A549 (cell line): ENCODE data around the gene GPD1L. TPM values are rescaled to one million over a fixed set of nuclear protein-coding genes. Genes with fewer than 3 reads are reported as not detected.

ENCODE experiments used
- ATAC-seq, 2 experiments: fragments of 200-7000 bp in 1 of 2; fragments of >200 bp in 1 of 2; cut with Nextera tagmentation in 1 of 2; cut with Tn5 transposase in 1 of 2; 3 replicates each; pipeline versions ENCODE4 v1.8.0 to v1.9.1; 2018 to 2020; ENCODE audit warnings: mild to moderate bottlenecking in 1 of 2, moderate library complexity in 1 of 2
- CTCF ChIA-PET: fragments of 300-600 bp; sonication (Branson Sonifier 250); formaldehyde crosslinking; extraction: SDS; loops from one replicate; lab custom pipeline; 2021; ENCODE audit warnings: antibody characterized with exemption, inconsistent platforms; lab: Yijun Ruan, JAX
- POLR2A ChIA-PET: fragments of 350-600 bp; formaldehyde crosslinking; extraction: SDS; loops from one replicate; lab custom pipeline; 2021; ENCODE audit warnings: antibody characterized with exemption, inconsistent platforms; lab: Yijun Ruan, JAX
- DNase-seq, 2 experiments: peaks; one replicate each; pipeline versions ENCODE4 v3.0.0 to v3.0.0-alpha.2; 2011 to 2016; ENCODE audit warnings: low read depth in 1 of 2, low spot score in 1 of 2
- FAIRE-seq: peaks from 2 replicates; lab custom pipeline; 2011; peaks lifted over from hg19 to GRCh38; lab: Jason Lieb, UNC
- H3K27ac ChIP-seq, 2 experiments: fragments of >200 bp; sonication (Bioruptor Twin); formaldehyde crosslinking; 3 replicates each; pipeline ENCODE4 v1.5.1; 2016 to 2017
- H3K4me1 ChIP-seq: fragments of >200 bp; sonication (Bioruptor Twin); formaldehyde crosslinking; 3 replicates; pipeline ENCODE4 v1.6.1; 2016
- H3K4me2 ChIP-seq: fragments of >200 bp; sonication (Bioruptor Twin); formaldehyde crosslinking; 3 replicates; pipeline ENCODE4 v1.6.1; 2016
- H3K4me3 ChIP-seq: fragments of >200 bp; sonication (Bioruptor Twin); formaldehyde crosslinking; 3 replicates; pipeline ENCODE4 v1.5.1; 2016
- H3K9me3 ChIP-seq: fragments of >200 bp; sonication (Bioruptor Twin); formaldehyde crosslinking; 3 replicates; pipeline ENCODE4 v1.6.1; 2016
- CBX8 ChIP-seq: fragments of 200-600 bp; sonication (generic); IDR thresholded peaks from 2 replicates; pipeline ENCODE4 v1.6.1; 2016
- EP300 ChIP-seq, 2 experiments: fragments of >200 bp; sonication (Bioruptor Twin); formaldehyde crosslinking; IDR thresholded peaks; 2 replicates in 1 of 2; 3 replicates in 1 of 2; pipeline ENCODE4 v1.6.1; 2016 to 2017
- FOSB ChIP-seq: fragments of 250-450 bp; sonication (Bioruptor Pico); IDR thresholded peaks from 2 replicates; pipeline ENCODE4 v1.5.0; 2020; ENCODE audit warnings: mild to moderate bottlenecking, moderate library complexity
- FOXS1 ChIP-seq: fragments of 250-450 bp; sonication (Bioruptor Pico); IDR thresholded peaks from 2 replicates; pipeline ENCODE4 v1.5.0; 2020; ENCODE audit warnings: mild to moderate bottlenecking, moderate library complexity
- HEYL ChIP-seq: fragments of 250-450 bp; sonication (Bioruptor Pico); IDR thresholded peaks from 2 replicates; pipeline ENCODE4 v1.8.0; 2021; ENCODE audit warnings: mild to moderate bottlenecking, moderate library complexity
- HOXA7 ChIP-seq: fragments of 250-450 bp; sonication (Bioruptor Pico); IDR thresholded peaks from 2 replicates; pipeline ENCODE4 v1.5.0; 2020; ENCODE audit warnings: mild to moderate bottlenecking, moderate library complexity
- JUN ChIP-seq, 2 experiments: fragments of >200 bp; sonication (Bioruptor Twin); formaldehyde crosslinking; IDR thresholded peaks; 2 replicates in 1 of 2; 3 replicates in 1 of 2; pipeline ENCODE4 v1.6.1; 2016 to 2017
- JUNB ChIP-seq: fragments of >200 bp; sonication (Bioruptor Twin); formaldehyde crosslinking; IDR thresholded peaks from 2 replicates; pipeline ENCODE4 v1.6.1; 2016
- KDM1A ChIP-seq: fragments of 200-600 bp; sonication (generic); IDR thresholded peaks from 2 replicates; pipeline ENCODE4 v1.6.1; 2016; ENCODE audit warnings: low read depth, mild to moderate bottlenecking
- POLR2AphosphoS2 ChIP-seq: conservative IDR thresholded peaks from 2 replicates; pipeline ENCODE4 v1.6.1; 2012; ENCODE audit warnings: low read length, improper control_type of control experiment, inconsistent platforms
- RAD21 ChIP-seq, 2 experiments: fragments of >200 bp in 1 of 2; sonication (Bioruptor Twin) in 1 of 2; formaldehyde crosslinking in 1 of 2; IDR thresholded peaks in 1 of 2; conservative IDR thresholded peaks in 1 of 2; 2 replicates in 1 of 2; 3 replicates in 1 of 2; pipeline ENCODE4 v1.6.1; 2012 to 2018; ENCODE audit warnings: inconsistent platforms in 1 of 2
- SMC3 ChIP-seq: fragments of >200 bp; sonication (Bioruptor Twin); formaldehyde crosslinking; IDR thresholded peaks from 3 replicates; pipeline ENCODE4 v1.6.1; 2018; ENCODE audit warnings: inconsistent platforms
- SREBF2 ChIP-seq: fragments of 450-650 bp; IDR thresholded peaks from 2 replicates; pipeline ENCODE4 v1.6.1; 2014; ENCODE audit warnings: mild to moderate bottlenecking, moderate library complexity
- TP53 ChIP-seq: fragments of 250-450 bp; sonication (Bioruptor Pico); IDR thresholded peaks from 2 replicates; pipeline ENCODE4 v1.5.0; 2021; ENCODE audit warnings: mild to moderate bottlenecking, moderate library complexity
- WGBS: methylation state at CpG from one replicate; pipeline ENCODE4 v1.1.6; 2017; ENCODE audit errors: missing lambda C conversion rate; 5-methylcytosine and 5-hydroxymethylcytosine counted together
- polyA plus RNA-seq, 4 experiments: library from polyadenylated mRNA; depleted of rRNA in 3 of 4; stranded (reverse); fragments of >200 nt; fragmentation: RNase III in 1 of 4; extraction: RNeasy Plus Mini Kit Qiagen cat#74134 plus additional on column Dnase treatment in 1 of 4; gene quantifications; 2 replicates in 3 of 4; 3 replicates in 1 of 4; pipeline ENCODE4 v1.2.3, GENCODE V29; 2011 to 2017
- TF ChIP-seq, protein P1 (sequence below): fragments of >200 bp; sonication (Bioruptor Twin); formaldehyde crosslinking; IDR thresholded peaks from 3 replicates; pipeline ENCODE4 v1.5.1; 2016

GPD1L gene
- polyA plus RNA-seq, 2 of the 4 experiments (the other 2 are of a cell fraction) = 13.6 to 31.0 TPM

GRCh38 chr3:32172420-32172819, 66.0 kb downstream of the GPD1L start:
- H3K4me3 ChIP-seq = no peak overlapping the region
- TF ChIP-seq KDM1A (no peak), POLR2AphosphoS2 (no peak), JUNB (no peak), JUN (IDR thresholded peaks at IDR 0.05) (no peak), HOXA7 (no peak)
- no peak for ATAC-seq
- POLR2A ChIA-PET = no interaction called here
- no peak for DNase-seq
- CTCF ChIA-PET = interaction anchor here (0.6 to 1.0 kb wide), 2 partner anchors 28 to 671 kb away, joined by 3 read pairs; no protein-coding TSS in a partner anchor
- no peak for FAIRE-seq
- H3K4me1 ChIP-seq = peaks cover under 1% of the 10 kb centered on the region; the same call in 1 of the 3 replicates
- no peak overlapping the region for H3K4me2 ChIP-seq
- WGBS = 96% methylated on average over 1 of the region's 1 CpG
- H3K27ac ChIP-seq = no peak overlapping the region
- peaks cover 6% of the 10 kb centered on the region for H3K9me3 ChIP-seq

GRCh38 chr3:32175607-32176197, 69.3 kb downstream of the GPD1L start:
- no peak overlapping the region for H3K4me3 ChIP-seq
- 5% methylated on average over 7 of the region's 7 CpGs for WGBS
- DNase-seq (peak; percentile 56 to 75), FAIRE-seq (no peak), ATAC-seq (peak in 1 of 2 experiments; percentile 29; a peak in 1 of 6 replicates)
- POLR2A ChIA-PET = no interaction called here
- H3K9me3 ChIP-seq = peaks cover 4% of the 10 kb centered on the region
- no peak overlapping the region for H3K4me2 ChIP-seq
- peaks cover 5% of the 10 kb centered on the region; the same call in 1 of the 3 replicates for H3K4me1 ChIP-seq
- TF ChIP-seq CBX8 (no peak), SREBF2 (no peak), SMC3 (peak; percentile 61), EP300 (IDR thresholded peaks at IDR 0.05) (no peak), RAD21 (conservative IDR thresholded peaks at IDR 0.05 in 1 of 2, IDR thresholded peaks at IDR 0.05 in 1 of 2) (peak; percentile 54 to 56)
- TF ChIP-seq, protein P1, sequence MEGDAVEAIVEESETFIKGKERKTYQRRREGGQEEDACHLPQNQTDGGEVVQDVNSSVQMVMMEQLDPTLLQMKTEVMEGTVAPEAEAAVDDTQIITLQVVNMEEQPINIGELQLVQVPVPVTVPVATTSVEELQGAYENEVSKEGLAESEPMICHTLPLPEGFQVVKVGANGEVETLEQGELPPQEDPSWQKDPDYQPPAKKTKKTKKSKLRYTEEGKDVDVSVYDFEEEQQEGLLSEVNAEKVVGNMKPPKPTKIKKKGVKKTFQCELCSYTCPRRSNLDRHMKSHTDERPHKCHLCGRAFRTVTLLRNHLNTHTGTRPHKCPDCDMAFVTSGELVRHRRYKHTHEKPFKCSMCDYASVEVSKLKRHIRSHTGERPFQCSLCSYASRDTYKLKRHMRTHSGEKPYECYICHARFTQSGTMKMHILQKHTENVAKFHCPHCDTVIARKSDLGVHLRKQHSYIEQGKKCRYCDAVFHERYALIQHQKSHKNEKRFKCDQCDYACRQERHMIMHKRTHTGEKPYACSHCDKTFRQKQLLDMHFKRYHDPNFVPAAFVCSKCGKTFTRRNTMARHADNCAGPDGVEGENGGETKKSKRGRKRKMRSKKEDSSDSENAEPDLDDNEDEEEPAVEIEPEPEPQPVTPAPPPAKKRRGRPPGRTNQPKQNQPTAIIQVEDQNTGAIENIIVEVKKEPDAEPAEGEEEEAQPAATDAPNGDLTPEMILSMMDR = peak; percentile 84
- CTCF ChIA-PET = interaction anchor here (0.6 to 4.1 kb wide), 33 partner anchors 10 to 293 kb away, joined by 3 to 40 read pairs (median 5); no protein-coding TSS in a partner anchor
- H3K27ac ChIP-seq = no peak overlapping the region

DNA sequence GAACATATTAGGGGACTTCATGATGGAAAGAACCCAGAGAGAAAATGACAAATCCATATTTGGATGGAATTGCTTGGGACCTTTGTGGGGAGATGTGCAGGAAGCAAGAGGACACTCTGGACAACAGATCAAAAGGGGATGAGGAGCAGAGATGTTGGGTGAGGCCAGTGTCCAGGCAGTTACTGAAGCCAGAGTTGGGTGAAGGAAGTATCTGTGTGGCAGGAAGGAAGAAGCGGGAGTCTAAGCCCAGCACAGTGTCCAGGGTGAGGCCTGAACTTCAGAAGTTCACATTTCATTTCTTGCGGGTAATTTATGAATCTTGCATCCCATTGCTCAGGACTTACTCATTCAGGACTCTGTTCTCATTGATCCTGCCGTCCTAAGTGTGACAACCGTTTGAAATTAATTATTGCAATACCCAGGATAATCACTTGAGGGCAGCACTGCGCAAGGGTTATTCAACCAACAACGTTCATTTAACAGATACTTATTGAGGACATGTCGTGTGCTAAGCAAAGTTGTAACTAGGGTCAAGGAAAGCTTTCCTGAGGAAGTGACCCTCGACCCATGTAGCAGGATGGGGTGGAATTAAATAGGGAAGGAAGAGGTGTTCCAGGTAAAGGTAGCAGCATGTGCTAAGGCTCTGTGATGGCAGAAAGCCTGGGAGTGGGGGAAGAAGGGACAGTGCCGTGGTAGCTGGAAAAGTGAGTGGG, 70.7 kb downstream of the GPD1L start:
- TF ChIP-seq TP53 (no peak), SMC3 (peak; percentile 72), RAD21 (conservative IDR thresholded peaks at IDR 0.05 in 1 of 2, IDR thresholded peaks at IDR 0.05 in 1 of 2) (peak; percentile 71 to 78), HEYL (CRISPR knock-in tag) (no peak), FOSB (CRISPR knock-in tag) (no peak), FOXS1 (CRISPR knock-in tag) (no peak)
- TF ChIP-seq, protein P1 = peak; percentile 69
- peaks cover 5% of the 10 kb centered on the region; the same call in 1 of the 3 replicates for H3K4me1 ChIP-seq
- FAIRE-seq (no peak), DNase-seq (peak; percentile 32 to 65), ATAC-seq (peak; percentile 67 to 80)
- peak overlapping the region in 1 of 2 experiments; percentile 2; a peak in 1 of 6 replicates for H3K27ac ChIP-seq
- H3K4me2 ChIP-seq = peak overlapping the region; percentile 54
- WGBS = 13% methylated on average over 9 of the region's 9 CpGs
- no peaks in the 10 kb centered on the region for H3K9me3 ChIP-seq
- POLR2A ChIA-PET = no interaction called here
- no peak overlapping the region for H3K4me3 ChIP-seq
- CTCF ChIA-PET = interaction anchor here (0.6 to 4.1 kb wide), 55 partner anchors 9 to 607 kb away, joined by 3 to 40 read pairs (median 5); partner anchors contain the start of genes OSBPL10 and ZNF860
